ENCODE results near the gene LRP3. TPM values are rescaled to one million over a fixed set of nuclear protein-coding genes. Genes with fewer than 3 reads are reported as not detected.

LRP3 gene
- total RNA-seq, 4 donors from 2014 or later = 31.0 to 66.7 (median 38.5) TPM

DNA sequence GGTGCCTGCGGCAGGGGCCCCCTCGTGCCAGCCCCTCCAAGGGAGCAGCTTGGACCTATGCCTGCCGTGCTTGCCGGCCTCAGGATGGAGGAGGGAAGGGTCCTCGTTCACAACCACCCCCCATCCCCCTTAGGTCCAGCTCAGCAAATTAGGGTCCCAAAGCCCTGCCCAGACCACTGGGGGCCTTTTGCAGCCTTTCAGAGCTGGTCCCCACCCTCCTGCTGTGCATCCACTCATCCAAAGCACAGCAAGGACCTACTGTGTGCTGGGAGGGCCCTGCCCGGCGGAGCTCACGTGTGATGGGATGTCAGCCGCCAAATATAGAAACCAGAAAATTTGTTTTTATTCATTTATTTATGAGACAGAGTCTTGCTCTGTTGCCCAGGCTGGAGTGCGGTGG, 48.0 kb downstream of the LRP3 start:
- peaks cover 0 to 10% (median 0%) of the 10 kb centered on the region in 3 donors for H3K4me1 ChIP-seq
- TF ChIP-seq POLR2A (IDR thresholded peaks at IDR 0.05) (no peak), POLR2AphosphoS5 (IDR thresholded peaks at IDR 0.05) (no peak), CTCF (IDR thresholded peaks at IDR 0.05) (no peak), EP300 (IDR thresholded peaks at IDR 0.05) (no peak)
- ATAC-seq = no peak
- H3K4me3 ChIP-seq = no peak overlapping the region
- WGBS, 2 donors (ENCODE audit: low coverage in 1 of 2) = 85% methylated on average over 5 of the region's 10 CpGs; no CpG with 5 or more reads in 1 of the 2 donors
- H3K27ac ChIP-seq = no peak overlapping the region
- no peaks in the 10 kb centered on the region for H3K36me3 ChIP-seq
- H3K27me3 ChIP-seq = peaks cover 27% of the 10 kb centered on the region
- H3K9me3 ChIP-seq = peaks cover 0 to 12% (median 0%) of the 10 kb centered on the region in 3 donors

DNA sequence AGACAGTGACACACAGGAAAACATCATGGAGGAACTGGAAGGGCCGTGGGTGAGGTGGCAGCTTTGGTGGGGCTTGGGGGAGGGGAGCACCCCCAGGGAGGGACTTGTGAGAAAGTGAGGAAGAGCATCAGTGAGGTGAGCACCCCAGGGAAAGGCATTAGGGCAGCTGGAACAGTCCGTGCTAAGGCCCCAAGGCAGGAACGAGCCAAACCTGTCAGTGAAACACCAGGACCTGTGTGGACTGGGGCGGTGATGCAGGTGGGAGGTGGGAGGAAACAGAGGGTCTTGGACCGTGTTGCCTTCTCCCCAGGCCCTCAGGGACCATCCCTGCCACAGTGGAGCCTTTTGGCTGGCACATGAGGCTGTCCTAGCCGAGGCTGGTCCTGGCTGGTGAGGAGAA, 48.8 kb downstream of the LRP3 start:
- H3K36me3 ChIP-seq = no peaks in the 10 kb centered on the region
- WGBS, 2 donors (ENCODE audit: low coverage in 1 of 2) = 77% methylated on average over 4 of the region's 6 CpGs; no CpG with 5 or more reads in 1 of the 2 donors
- peaks cover 0 to 12% (median 0%) of the 10 kb centered on the region in 3 donors for H3K9me3 ChIP-seq
- H3K27ac ChIP-seq = no peak overlapping the region
- H3K4me3 ChIP-seq = no peak overlapping the region
- peaks cover 0 to 10% (median 0%) of the 10 kb centered on the region in 3 donors for H3K4me1 ChIP-seq
- H3K27me3 ChIP-seq = peaks cover 27% of the 10 kb centered on the region
- TF ChIP-seq CTCF (IDR thresholded peaks at IDR 0.05) (no peak), POLR2A (IDR thresholded peaks at IDR 0.05) (no peak), EP300 (IDR thresholded peaks at IDR 0.05) (no peak), POLR2AphosphoS5 (IDR thresholded peaks at IDR 0.05) (no peak)
- no peak for ATAC-seq

GRCh38 chr19:33245948-33246708, 52.0 kb downstream of the LRP3 start:
- peaks cover 0 to 12% (median 0%) of the 10 kb centered on the region in 3 donors for H3K9me3 ChIP-seq
- H3K27me3 ChIP-seq = peaks cover 20% of the 10 kb centered on the region
- peak in 3 of 4 experiments; percentile 20 to 28 (median 26) for TF ChIP-seq CTCF (IDR thresholded peaks at IDR 0.05)
- TF ChIP-seq EP300 (IDR thresholded peaks at IDR 0.05) = no peak
- no CpG with 5 or more reads among the region's 7 CpGs for WGBS, 2 donors (ENCODE audit: low coverage in 1 of 2)
- H3K27ac ChIP-seq = no peak overlapping the region
- ATAC-seq = no peak
- H3K4me3 ChIP-seq = no peak overlapping the region
- peaks cover 0 to 10% (median 0%) of the 10 kb centered on the region in 3 donors for H3K4me1 ChIP-seq
- H3K36me3 ChIP-seq = no peaks in the 10 kb centered on the region

- Histone ChIP-seq H3K27ac (no peak overlapping the region), H3K36me3 (no peaks in the 10 kb centered on the region), H3K27me3 (peaks cover 20% of the 10 kb centered on the region), H3K4me1 (peaks cover 0 to 2% (median 0%) of the 10 kb centered on the region in 3 donors), H3K9me3 (peaks cover 0 to 12% (median 0%) of the 10 kb centered on the region in 3 donors), H3K4me3 (no peak overlapping the region)
- no peak for ATAC-seq
- WGBS, 2 donors (ENCODE audit: low coverage in 1 of 2) = 70% methylated on average over 2 of the region's 7 CpGs; no CpG with 5 or more reads in 1 of the 2 donors
- TF ChIP-seq CTCF (IDR thresholded peaks at IDR 0.05) (no peak), EP300 (IDR thresholded peaks at IDR 0.05) (no peak), POLR2A (IDR thresholded peaks at IDR 0.05) (no peak), POLR2AphosphoS5 (IDR thresholded peaks at IDR 0.05) (no peak)
Measured at GRCh38 chr19:33246709-33247440, 52.7 kb downstream of the LRP3 start.
